HG03045 (cell line): ENCODE measurements around the gene SALL3.

Experiments
- ATAC-seq: cut with Tn5 transposase; IDR thresholded peaks from one replicate; pipeline ENCODE4 v1.9.1; 2021; ENCODE audit warnings: mild to moderate bottlenecking, moderate library complexity; ENCODE audit not compliant: unreplicated experiment

The SALL3 gene

GRCh38 chr18:78979056-78979729 lies 425 bp upstream of the SALL3 start:
- no peak for ATAC-seq

DNA sequence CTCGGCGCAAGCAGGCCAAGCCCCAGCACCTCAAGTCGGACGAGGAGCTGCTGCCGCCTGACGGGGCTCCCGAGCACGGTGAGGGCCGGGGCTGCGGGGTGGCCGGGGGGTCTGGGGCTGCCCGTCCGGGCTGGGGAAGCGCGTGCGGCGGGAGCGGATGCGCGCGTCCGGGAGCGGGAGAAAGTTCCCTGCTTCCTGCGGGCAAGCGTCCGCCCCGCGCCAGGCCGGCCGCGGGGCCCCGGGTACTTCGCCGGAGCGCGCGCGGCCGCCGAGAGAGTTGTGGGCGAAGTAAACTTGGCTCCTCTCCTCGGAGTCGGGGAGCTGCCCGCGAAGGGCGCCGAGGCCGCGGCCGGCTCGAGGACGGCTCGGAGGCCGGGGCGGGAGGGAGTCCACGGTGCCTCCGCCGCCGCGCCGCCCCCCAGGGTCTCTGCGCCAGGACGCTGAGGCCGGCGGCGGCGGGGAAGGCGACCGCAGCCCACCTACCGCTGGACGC lies 707 bp downstream of the SALL3 start:
- no peak for ATAC-seq

DNA sequence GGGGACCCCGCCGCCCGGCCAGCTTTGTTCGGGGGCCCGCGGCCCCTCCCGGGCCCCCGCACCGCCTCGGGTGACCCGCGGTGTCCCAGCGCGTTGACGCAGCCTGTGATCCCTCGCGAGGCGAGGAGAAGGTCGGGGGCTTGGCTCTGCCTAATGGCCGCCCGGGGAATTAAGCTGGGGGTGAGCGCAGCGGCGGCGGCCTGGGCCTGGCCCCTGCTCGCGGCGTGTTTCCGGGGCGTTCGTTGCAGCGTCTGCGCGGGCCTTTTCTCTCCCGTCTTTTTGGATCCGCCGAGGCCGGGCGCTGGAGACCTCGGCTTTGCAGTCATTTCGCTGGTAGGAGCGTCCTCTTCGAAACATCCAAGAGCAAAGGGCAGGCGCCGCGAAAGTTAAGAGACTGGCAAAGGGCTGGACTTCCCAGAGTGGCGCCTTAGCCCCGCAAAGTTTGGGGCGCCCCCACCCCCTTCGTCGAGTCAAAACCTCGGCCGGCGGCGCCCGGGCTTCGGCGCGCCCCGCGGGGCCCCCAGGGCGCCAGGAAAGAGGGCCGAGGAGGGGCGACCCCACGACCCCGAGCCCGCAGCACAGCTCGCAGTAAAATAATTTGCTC lies 1.3 kb downstream of the SALL3 start:
- no peak for ATAC-seq

- ATAC-seq = no peak
Measured at GRCh38 chr18:78981394-78981831, 1.8 kb downstream of the SALL3 start.

- no peak for ATAC-seq
Measured at GRCh38 chr18:78981989-78982620, 2.5 kb downstream of the SALL3 start.

- no peak for ATAC-seq
Measured at GRCh38 chr18:78983512-78983911, 3.9 kb downstream of the SALL3 start.

DNA sequence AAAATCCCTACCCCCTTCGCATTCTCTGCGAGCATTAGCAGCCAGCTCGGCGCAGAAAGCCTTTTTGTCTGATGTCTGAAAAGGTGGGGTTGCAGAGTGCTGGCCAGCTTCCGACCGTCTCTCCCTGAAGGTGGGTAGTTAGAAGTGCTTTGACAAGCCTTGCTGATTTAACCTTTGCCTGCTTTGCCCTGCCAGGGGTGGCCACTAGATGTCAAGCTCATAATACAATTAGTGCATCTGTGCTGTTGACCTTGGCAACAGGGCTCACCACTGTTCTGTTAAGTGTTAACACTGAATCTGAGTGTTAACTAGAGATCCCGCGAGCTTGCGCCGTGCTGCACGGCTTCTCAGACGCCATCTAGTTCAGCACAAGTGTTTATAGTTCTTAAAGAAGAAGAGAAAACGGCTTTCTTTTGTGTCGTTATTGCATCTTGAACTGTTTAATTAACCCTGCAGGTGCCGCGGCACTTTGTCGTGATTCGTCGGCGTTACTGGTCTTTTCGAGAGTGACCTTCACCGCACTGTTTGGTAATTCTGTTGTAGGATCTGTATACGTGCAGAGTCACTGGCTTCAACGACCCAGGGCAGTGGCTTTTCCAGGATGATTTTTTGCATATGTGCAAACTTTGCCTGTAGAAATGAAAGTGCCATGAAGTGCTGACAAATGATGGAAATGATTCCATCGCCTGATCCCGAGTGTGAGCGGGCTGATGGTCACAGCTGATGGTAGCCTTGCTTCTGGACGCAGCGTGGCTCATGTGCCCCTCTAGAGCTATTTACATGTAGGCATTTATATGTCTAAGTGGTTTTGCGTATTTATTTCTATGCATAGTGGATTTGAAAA lies 5.5 kb downstream of the SALL3 start:
- no peak for ATAC-seq

DNA sequence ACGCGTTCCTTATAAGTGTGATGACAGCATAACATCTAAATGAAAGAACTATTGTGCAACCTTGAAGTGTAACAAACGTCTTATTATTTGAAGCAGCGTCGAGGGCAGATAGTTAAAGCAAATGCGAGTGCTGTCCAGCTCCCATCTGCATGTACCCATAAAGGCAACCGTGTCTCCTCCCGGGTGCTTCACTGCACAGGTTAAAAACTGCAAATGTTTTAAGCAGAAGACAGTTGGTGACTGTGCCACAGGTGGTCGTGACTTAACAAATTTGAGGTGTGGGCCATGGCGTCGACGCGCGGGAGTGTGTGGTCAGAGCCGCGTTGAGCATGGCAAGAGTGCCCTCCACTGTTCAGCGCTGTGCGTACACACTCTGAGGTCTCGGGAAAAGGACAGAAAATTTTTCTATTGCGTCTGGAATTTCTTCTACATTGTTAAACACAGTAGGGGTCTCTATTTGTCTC lies 6.4 kb downstream of the SALL3 start:
- ATAC-seq = no peak

GRCh38 chr18:78991446-78991845 lies 11.8 kb downstream of the SALL3 start:
- no peak for ATAC-seq

- ATAC-seq = no peak
Measured at GRCh38 chr18:78992041-78993011, 12.7 kb downstream of the SALL3 start.

- no peak for ATAC-seq
Measured at GRCh38 chr18:78993014-78993926, 13.7 kb downstream of the SALL3 start.

DNA sequence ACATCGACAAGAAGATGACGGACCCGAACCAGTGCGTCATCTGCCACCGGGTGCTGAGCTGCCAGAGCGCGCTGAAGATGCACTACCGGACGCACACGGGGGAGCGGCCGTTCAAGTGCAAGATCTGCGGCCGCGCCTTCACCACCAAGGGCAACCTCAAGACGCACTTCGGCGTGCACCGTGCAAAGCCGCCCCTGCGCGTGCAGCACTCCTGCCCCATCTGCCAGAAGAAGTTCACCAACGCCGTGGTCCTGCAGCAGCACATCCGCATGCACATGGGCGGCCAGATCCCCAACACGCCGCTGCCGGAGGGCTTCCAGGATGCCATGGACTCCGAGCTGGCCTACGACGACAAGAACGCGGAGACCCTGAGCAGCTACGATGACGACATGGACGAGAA lies 14.4 kb downstream of the SALL3 start:
- no peak for ATAC-seq

GRCh38 chr18:78994531-78994930 lies 14.9 kb downstream of the SALL3 start:
- no peak for ATAC-seq

DNA sequence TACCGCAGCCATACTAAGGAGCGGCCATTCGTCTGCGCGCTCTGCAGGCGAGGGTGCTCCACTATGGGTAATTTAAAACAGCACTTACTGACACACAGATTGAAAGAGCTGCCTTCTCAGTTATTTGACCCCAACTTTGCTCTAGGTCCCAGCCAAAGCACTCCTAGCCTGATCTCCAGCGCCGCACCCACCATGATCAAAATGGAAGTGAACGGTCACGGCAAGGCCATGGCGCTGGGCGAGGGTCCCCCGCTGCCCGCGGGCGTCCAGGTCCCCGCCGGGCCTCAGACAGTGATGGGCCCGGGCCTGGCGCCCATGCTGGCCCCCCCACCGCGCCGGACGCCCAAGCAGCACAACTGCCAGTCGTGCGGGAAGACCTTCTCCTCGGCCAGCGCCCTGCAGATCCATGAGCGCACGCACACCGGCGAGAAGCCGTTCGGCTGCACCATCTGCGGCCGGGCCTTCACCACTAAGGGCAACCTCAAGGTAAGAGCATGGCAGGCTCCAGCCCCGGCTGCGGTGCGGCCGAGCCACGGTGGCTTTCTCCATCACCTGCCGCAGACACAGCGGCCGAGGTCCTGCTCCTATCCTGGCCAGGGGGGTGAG lies 15.5 kb downstream of the SALL3 start:
- no peak for ATAC-seq

- ATAC-seq = no peak
Measured at GRCh38 chr18:78995740-78996395, 16.2 kb downstream of the SALL3 start.

GRCh38 chr18:78996741-78997490 lies 17.3 kb downstream of the SALL3 start:
- ATAC-seq = no peak

- ATAC-seq = no peak
Measured at GRCh38 chr18:78998371-78999071, 18.9 kb downstream of the SALL3 start.
